ENCODE data around the gene USH2A.
"Not testable (repeated sequence)": the region's sequence is repeated elsewhere in the genome, so short reads cannot be mapped to it uniquely, and the experiment has no call there.

Gene USH2A

DNA sequence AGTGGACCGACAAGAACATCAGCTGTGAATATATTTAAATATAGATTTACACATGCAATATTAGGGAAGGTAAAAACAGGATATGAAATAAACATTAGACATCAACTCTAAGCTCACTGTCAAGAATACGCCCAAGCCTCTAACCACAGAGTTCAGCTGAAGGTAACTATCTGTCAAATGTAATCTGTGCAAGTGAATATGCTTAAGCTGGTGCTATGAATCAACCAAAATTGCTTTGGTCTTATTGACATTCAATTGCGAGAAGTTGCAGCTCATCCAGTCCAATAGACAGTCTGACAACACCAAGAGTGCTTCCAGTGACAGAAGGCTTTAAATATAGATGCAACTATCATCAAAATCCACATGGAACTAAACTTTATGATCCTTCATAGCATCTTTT is 32.3 kb downstream of the USH2A start:
- DNase-seq = no peak

DNA sequence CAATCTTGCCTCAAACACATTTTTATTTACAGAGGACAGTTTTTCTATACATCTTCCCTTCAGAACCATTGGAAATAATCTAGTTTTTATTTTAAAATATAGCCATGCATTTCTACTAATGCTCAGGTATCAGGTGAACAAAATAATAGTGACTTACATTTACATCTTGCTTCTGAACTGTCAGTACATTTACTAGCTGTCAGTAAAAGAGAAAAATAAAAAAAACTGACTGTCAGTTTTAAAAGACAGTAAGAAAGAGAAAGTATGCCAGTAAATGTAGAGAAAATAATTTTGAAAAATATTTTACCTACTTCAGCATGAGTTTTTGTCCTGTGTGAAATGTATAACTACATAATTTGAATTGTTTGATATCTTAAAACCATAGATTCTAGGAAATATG is 33.5 kb downstream of the USH2A start:
- DNase-seq = no peak

GRCh38 chr1:216388558-216388957 is 34.7 kb downstream of the USH2A start:
- no peak for DNase-seq

GRCh38 chr1:216387782-216388181 is 35.5 kb downstream of the USH2A start:
- DNase-seq = no peak

- DNase-seq = no peak
These were observed 43.8 kb downstream of the USH2A start for GRCh38 chr1:216379441-216379840.

GRCh38 chr1:216368249-216368648 is 55.0 kb downstream of the USH2A start:
- DNase-seq = no peak

GRCh38 chr1:216366979-216367378 is 56.3 kb downstream of the USH2A start:
- DNase-seq = no peak

- no peak for DNase-seq
These were observed 66.3 kb downstream of the USH2A start for GRCh38 chr1:216356945-216357344.

DNA sequence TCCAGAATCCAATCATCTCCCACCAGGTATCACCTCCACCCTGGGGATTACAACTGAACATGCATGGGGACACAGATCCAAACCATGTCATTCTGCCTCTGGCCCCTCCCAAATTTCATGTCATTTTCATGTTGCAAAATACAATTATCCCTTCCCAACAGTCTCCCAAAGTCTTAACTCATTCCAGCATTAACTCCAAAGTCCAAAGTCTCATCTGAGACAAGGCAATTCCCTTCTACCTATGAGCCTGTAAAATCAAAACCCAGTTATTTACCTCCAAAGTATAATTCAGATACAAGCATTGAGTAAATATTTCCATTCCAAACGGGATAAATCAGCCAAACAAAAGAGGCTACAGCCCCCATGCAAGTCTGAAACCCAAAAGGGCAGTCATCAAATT is 73.1 kb downstream of the USH2A start:
- DNase-seq = no peak

DNA sequence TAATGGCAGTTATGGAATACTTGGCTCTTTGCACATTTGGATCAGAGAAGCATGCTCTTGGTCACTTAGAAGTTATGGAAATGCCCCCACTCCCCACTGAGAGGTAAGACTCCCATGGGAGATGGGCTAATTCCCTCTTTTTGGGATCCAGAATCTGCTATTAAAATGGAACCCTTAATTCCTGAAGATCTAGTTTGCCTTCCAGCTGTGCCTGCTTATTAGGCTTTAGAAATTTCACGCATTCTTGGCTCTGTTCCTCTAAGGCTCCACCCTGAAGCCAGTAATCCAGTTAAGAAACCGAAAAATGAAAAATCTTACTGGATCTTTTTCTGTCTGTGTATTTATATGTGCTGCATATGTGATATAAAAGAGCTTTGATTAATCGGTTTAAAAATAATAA is 76.7 kb downstream of the USH2A start:
- no peak for DNase-seq

DNA sequence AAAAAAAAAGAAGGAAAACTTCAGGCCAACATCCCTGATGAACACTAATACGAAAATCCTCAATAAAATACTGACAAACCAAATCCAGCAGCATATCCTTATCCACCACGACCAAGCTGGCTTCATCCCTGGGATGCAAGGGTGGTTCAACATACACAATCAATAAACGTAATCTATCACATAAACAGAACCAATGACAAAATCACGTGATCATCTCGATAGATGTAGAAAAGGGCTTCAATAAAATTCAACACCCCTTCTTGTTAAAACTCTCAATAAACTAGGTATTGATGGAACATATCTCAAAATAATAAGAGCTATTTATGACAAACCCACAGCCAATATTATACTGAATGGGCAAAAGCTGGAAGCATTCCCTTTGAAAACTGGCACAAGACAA is 82.7 kb downstream of the USH2A start:
- DNase-seq = not testable (repeated sequence)

- DNase-seq = no peak
These were observed 90.8 kb downstream of the USH2A start for GRCh38 chr1:216332462-216332861.

GRCh38 chr1:216332003-216332402 is 91.2 kb downstream of the USH2A start:
- no peak for DNase-seq

DNA sequence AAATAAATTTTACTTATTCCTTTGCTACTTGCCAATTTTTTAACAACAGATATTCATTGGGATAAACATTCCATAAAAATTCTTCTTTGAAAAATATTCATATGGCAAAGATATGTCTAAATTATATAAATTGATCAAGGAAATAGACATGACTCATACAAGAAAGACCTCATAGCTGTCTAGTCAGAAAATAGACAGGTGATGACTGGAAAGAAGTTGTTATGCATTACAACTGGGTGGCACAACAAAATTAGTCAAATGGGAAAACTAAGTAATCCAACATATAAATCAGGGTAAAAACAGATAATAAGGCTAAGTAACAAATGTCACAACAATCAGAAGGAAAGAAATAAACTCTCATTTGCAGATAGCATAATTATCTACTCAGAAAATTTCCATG is 92.0 kb downstream of the USH2A start:
- DNase-seq = no peak

DNA sequence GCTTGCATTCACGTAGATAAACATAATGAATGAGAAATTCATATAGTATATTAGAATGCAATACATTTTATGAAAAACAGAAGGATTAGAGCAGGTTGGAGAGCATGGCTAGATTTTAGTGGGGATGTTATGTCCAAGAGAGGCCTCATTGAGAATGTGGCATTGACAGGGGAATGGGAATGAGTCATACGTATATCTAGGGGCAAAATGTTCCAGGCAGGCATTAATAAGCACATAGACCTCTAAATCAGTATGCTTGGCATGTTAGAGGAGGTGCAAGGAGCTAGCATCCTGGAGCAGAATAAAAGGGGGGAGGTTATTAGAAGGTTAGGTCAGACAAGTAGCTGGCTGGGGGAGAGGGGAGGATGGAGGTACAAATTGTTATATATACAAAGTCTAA is 93.0 kb downstream of the USH2A start:
- DNase-seq = no peak

GRCh38 chr1:216325946-216326345 is 97.3 kb downstream of the USH2A start:
- no peak for DNase-seq

GRCh38 chr1:216325336-216325735 is 97.9 kb downstream of the USH2A start:
- DNase-seq = no peak

DNA sequence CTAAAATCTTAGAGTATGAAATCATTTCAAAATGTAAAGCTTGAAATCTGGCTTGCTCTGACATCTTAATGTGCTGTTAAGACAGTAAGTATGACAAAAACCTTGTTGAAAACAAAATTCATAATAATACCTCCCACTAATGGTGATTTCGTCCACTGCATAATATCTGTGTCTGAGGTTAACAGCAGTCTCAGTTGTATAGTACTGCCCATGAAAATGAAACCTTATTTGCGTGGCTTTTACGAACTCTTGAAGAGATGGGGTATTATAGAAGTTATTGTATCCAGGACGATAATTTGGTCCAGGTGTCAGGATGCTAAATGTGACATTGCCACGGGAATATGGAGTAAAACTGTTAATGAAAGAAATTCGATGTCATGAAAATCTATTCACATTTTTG is 99.9 kb downstream of the USH2A start:
- no peak for DNase-seq

DNA sequence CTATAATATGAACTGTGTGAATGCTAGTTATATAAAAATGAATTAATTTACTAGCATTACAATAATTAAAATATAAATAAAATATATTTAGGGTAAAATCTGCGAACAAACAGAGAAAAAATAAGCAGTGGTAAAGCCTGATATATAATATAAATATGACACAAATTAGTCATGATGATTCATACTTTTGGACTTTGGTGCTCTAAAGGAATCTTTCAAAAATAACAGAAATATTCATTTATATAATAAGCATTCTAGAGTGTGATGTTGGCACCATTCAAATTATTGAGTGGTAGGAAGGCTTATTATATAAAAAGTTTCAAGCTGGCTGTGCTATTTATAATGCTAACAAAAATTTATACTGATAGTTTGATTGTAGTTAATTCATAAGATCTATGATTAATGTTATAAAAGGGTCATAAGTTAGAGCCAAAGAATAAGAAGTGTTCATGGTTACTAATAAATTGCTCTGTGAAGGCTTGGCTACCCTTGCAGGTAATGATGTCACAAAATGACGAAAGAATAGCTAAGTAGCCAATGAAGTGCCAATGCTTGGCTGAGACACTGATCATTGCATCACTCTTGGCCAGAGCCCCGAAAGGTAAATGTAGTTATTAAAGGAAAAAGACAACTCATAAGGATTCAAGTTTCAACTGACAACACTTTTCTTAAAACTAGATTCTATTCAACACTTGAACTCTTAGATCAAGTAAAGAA is 108.7 kb downstream of the USH2A start:
- no peak for DNase-seq

- DNase-seq = no peak
These were observed 112.5 kb downstream of the USH2A start for GRCh38 chr1:216310776-216311175.

GRCh38 chr1:216306830-216307229 is 116.4 kb downstream of the USH2A start:
- DNase-seq = no peak

DNA sequence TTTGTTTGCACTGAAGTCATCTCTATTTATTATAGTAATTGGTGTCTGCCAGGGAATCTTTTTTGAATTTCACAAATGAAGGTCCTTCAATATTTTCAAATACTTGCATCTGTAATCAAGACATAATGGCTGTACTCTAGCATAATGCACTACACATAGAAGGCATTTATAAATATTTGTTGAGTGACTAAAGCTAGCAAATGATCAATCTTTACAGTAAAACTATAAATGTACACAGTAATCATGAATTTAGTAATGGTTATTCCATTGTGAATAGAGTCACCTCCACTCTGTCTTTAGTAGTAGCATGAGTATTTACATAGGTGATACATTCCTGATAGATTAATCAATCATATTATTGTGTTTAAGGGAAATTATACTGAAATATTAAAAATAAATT is 119.6 kb downstream of the USH2A start:
- DNase-seq = no peak

GRCh38 chr1:216293683-216294082 is 129.6 kb downstream of the USH2A start:
- no peak for DNase-seq

DNA sequence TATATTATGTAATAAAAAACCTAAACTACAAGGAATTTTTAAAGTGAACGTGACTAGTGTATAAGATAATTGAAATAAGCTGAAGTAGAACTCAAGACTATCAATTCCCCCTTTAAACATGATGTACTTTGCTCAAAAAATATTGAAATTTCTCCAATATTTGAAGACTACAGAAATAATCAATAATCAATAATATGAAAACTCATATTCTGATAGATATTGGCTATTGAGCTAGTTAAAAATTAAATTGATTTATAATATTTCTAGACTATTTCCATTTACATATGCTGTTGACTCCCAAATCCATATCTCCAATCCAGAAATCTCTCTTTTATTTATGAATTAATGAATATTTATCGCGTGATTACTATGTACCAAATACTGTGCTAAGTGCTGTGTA is 133.2 kb downstream of the USH2A start:
- DNase-seq = no peak

GRCh38 chr1:216285052-216285451 is 138.2 kb downstream of the USH2A start:
- DNase-seq = no peak

DNA sequence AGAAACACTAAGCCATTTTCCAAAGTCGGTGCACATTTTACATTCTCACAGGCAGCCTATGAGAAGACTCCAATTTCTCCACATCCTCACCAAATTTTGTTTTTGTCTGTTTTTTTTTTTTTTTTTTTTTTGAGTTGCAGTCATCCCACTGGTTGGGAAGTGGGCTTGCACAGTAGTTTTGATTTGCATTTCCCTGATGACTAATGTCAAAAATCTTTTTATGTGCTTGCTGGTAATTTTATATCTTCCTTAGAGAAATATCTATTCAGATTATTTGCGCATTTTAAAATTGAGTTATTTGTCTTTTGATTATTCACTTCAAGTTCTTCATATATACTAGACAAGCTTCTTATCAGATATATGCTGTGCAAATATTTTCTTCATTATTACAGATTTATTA is 141.5 kb downstream of the USH2A start:
- no peak for DNase-seq

All from NCI-H1417 treated with DMSO at 0.1 percent for 48 hours (cell line).